NCI-H2227 (cell line): ENCODE results near the gene REN.

Experiments
- DNase-seq: peaks from one replicate; lab custom pipeline; 2025; ENCODE audit not compliant: unreplicated experiment; lab: John Stamatoyannopoulos, UW

Gene REN

DNA sequence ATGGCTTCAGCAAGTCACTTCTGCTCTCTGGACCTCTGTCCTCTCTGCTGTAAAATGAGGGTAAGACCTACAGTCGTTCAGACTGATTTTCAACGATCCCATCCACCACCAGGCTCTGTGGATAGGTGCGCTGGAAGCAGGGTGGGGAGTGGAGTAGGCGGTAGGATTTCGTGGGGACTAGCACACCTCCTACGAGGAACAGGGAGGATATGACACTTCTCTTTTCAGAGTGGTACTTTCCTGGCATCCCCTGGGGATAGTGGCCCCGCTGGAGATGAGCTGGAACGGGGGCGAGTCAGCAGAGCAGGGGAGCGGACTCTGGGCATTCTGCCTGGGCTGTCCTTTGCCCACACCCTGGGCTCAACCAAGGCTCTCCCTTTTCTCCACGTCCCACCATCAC is 32.0 kb downstream of the REN start:
- DNase-seq: no peak

DNA sequence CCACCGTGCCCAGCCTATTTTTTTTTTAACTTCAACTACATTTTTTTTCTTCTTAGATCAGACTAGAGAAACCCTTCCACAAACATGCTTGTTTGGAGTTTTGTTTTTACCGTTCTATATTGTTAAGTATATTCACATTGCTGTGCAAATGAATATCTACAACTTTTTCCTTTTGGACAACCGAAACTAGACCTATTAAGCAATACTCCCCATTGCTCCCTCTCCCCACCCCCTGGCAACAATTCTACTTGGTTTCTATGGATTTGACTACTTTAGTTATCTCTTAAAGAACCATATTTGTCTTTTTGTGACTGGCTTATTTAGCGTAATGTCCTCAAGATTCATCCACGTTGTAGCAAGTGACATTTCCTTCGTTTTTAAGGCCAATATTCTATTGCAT is 33.4 kb downstream of the REN start:
- no peak for DNase-seq

DNA sequence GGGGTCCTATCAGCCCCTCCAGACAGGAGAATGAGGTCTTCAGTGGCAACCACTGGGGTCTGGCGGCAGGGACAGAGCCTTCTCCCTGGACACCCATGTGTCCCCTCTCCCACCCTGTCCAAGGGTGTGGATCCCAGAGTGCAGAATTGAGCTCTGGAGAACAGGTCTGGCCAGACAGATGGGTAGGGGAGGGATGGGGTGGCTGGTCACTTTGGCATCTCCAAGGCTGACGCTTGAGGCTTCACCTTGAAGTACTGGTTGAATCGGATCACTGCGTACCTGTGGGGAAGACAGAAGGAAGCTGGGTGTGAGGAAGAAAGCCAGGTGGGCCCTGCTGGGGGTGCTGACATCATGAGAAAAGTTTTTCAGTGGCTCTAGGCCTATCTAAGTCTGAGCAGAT is 34.2 kb downstream of the REN start:
- DNase-seq: no peak

DNA sequence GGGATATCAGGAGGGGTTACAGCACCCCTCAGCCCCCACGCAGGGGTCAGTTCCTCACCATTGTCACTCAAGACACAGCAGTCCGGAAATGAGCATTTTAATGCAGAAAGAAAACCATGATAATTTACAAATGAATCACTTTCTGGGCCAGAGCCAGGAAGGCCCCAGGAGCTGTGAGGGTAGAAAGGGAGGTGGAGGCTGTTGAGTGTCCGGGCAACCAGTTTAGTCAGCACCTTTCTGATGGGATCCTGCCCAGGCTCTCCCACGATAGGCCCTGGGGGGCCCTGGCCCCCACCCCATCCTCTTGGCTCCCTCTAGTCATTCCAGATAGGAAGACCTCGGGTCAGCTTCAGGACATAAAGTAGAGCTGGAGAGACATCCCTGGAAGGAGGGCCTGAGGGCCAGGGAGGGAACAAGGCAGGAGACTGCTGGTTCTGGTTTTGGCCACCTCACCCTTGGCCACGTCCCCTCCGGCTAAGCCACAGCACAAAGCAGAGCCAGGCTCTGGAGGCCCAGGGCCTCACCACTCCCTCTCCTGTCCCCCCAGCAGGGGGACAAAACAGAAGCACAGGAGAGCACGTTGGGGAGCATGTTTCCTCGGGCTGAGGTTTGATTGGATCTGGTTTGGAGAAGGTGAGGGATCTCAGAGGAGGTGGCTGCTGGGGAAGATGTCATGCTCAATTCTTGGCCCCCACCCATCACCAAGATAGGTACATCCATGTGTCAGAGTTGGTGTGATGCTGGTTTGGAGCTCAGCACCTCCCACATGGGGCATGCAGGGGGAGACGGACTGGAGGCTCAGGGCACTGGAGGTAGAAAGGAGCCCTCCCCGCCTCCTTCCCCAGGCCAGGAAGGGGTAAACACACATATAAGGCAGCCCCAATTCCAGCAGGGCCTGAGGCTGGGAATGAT is 34.9 kb downstream of the REN start:
- no peak for DNase-seq

DNA sequence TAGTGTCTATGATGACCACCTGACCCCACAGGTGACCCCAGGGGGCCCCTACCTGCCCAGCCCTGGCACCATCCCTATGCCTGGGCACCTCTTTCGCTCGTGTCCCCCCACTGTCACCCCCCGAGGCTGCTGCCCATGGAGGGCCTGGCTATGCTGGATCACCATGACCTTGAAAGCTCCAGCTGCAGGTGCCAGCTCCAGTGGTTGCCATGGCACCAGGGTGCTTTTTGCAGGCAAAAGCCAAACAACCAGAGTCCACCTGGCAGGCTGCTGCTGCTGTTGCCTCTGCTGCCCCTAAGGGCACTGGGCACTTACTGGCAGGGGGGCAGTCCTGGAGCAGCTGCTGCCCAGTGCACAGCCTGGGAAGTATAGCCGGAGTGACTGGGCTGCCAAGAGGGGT is 36.0 kb downstream of the REN start:
- peak; percentile 34 for DNase-seq

DNA sequence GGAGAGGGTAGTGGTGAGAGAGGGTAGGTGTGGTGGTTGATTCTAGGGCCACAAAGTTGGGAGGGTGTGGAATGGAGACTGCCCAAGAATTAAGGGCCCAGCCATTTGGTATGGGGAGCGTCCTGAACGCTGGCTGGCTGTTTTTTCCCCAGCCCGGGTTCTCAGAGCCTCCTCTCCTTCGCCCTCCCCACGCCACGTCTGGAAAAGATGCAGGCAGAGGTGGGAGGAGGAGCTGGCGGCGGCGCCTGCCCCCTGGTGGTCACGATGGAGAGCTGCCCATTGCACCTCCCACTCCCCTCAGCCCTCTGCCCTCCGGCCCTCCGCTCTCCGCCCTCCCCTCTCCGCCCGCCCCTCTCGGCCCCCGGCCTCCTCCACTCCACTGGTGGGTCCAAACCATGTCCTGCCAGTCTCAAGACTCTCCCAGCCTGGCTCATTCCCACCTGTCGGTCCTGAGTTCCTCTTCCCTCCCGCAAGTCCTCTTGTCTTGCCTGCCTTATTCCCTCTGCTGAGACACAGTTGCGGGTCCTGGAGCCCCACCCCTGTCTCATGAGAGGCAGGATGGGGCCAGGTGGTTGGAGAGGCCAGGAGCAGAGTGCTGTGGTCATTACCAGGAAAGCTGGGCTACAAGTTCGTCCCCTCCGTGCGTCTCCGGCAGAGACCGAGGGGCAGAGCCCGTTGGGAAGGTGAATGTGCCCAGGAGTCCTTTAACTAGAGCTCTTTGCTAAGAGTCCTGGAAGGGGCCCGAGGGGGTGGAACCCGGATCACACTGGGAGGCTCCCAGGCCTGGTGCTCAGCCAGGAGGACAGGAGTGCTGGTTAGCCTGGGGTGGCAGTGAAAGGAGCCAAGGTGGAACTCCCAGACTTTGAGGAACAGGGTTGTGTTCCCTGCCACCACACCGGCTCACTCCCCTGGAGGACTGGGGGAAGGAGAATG is 36.9 kb downstream of the REN start:
- DNase-seq: peak; percentile 83

DNA sequence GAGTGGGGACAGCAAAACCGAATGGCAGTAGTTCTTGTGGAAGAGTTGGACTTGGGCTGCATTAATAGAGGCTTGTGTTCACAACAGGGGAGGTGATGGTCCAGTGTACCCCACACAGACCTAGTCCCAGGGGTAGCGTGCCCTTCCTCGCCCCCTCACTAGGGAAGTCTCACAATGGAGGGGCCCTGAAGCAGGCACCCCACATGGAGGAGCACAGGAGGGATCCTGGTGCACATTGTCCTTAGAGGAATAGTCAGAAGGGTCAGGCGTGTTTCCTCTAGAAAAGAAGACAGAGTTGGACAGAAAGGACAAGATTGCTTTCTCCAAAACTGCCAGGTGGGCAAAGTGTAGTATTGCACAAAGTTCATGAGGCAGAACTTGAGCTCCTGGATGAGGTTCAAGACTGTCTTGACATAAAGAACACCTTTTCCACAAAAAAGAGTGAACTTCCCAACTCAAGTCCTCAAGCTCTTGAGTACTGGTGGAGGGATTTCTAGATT is 37.6 kb downstream of the REN start:
- DNase-seq: no peak

DNA sequence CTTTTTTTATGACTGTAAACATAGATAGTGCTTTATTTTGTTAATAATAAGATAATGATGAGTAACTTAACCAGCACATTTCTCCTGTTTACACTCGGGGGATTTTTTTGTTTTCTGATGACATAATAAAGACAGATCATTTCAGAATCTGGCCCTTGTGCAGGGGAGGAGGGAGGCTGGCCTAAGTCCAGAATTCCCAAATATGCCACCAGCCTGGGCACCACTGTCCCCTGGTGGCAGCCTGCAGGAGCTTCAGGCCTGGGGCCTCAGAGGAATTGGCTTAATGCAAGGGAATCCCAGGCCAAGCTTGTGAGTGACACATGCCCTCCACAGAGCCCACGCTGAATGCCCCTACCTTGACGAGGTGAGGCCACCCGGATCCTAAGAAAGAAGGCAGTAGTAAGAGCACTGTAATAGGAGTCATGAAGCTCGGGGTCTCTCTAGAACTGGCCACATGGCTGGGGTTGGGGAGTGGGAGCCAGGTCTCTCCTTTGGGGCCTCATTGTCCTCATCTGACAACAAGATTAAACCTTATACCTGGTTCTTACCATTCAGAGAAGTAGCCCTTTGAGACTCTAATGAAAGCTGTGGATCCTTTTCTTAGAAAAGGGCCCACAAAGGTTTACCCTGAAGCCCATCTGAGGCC is 38.4 kb downstream of the REN start:
- peak; percentile 79 for DNase-seq

DNA sequence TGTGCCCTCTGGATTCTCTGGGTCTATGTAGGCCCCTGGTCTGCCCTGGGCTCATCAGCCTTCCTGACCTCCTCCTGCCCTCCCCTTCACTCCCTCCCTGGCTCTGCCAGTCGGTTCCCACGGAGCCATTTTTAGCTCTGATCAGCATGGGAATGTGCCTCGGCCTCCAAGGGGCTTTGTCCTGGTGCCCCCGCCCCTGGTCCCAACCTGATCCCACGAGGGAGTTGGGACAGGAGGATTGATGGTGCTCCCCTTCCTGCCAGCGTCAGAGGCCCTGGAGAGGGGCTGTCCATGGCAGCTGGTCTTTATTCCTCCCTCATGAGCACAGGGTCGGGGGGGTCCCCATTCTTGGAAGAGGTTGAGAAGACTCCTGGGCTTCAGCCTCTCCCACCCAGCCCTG is 39.2 kb downstream of the REN start:
- no peak for DNase-seq

DNA sequence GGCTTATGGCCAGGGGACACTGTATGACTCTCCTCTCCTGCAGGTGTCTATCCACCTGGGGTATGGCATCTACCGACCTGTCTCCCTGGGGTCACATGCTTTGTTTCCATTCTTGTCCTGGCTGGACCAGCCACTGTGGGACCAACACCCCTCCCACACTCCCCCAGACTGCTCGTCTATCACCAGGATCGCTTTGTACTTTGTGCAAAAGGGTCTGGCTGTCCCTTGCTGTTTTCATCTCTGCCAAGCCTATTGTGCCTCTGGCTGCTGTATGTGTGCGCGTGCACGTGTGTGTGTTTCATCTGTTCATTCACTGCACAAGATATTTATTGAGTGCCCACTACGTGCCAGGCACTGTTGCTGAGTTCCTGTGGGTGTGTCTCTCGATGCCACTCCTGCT is 39.8 kb downstream of the REN start:
- no peak for DNase-seq

DNA sequence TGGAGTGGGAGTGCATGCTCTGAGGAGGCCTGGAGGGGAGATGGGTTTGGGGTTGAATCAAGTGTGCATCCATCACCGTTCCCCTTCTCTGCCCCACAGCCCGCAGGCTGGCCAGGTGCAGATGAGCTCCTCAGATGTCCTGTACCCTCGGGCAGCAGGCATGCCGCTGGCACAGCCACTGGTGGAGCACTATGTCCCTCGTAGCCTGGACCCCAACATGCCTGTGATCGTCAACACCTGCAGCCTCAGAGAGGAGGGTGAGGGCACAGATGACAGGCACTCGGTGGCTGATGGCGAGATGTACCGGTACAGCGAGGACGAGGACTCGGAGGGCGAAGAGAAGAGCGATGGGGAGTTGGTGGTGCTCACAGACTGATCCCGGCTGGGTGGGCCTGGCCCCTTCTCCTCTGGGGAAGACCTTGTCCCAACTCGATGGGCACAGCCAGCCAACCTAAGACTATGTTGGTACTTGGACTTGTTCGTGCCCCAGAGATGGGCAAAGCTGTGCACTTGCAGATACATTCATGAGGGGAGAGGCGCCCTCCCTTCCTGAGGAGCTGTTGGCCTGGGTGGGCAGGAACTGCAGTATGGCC is 40.3 kb downstream of the REN start:
- no peak for DNase-seq

DNA sequence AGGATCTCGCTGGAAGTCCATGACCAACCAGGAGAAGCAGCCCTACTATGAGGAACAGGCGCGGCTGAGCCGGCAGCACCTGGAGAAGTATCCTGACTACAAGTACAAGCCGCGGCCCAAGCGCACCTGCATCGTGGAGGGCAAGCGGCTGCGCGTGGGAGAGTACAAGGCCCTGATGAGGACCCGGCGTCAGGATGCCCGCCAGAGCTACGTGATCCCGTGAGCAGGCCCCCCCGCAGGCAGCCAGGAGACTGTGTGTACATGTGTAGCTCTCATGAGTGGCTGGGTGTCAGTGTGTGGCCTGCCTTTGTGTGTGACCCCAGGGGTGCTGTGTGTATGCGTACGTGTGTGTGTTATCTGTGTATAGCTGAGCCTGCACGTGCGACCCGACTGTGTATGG is 41.5 kb downstream of the REN start:
- DNase-seq: no peak

DNA sequence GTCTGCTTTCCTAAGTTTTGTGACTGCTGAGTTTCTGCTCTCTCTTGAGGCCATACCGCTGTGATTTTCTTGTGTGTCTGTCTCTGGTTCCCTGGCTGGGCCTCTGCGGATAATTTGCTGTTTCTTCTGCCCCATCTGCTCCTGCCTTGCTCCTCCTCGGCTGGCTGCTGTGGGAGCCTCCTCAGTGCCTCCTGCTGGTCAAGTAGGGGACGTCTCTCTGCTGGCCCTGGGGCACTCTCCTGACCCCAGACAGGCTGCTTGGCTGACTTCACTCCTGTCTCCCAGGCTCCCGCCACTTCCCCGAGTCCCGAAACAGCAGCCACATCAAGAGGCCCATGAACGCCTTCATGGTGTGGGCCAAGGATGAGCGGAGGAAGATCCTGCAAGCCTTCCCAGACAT is 42.8 kb downstream of the REN start:
- DNase-seq: no peak

DNA sequence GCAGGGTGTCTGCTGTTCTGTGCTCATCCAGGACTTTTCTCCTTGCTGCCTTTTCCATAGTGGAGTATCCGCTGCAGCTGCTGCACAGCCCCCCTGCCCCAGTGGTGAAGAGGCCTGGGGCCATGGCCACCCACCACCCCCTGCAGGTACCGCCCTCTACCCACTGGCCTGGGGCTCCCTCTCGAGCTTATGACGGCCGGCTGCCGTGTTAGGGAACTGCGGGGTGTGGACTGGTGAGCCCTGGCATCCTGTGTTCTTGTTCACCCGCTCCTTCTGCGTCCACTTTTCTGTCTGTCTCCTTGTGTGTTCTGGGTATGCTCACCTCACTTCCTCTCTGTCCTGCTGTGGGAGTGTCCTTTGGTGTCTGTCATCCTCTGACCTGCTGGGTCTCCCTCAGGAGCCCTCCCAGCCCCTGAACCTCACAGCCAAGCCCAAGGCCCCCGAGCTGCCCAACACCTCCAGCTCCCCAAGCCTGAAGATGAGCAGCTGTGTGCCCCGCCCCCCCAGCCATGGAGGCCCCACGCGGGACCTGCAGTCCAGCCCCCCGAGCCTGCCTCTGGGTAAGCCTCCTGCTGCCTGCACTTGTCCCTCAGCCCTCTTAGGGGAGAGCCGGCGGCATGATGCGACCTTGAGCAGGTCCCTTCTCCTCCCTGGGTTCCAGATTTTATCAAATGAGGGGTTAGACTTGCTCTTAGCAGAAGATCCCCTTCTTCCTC is 44.1 kb downstream of the REN start:
- DNase-seq: no peak

DNA sequence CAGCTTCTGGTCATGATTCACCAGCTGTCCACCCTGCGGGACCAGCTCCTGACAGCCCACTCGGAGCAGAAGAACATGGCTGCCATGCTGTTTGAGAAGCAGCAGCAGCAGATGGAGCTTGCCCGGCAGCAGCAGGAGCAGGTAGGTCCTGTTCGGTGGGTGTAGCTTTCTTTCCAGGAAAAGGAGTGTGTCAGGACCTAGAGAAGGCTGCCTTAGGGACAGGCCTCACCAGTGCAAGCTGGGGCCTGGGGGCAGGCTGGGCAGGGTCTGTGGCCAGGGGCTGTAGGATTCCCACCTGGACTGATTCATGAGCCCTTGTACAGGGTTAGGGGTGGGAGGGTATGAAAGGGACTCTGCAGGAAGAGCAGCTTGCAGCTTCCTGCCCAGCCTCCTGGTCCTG is 49.6 kb downstream of the REN start:
- no peak for DNase-seq

DNA sequence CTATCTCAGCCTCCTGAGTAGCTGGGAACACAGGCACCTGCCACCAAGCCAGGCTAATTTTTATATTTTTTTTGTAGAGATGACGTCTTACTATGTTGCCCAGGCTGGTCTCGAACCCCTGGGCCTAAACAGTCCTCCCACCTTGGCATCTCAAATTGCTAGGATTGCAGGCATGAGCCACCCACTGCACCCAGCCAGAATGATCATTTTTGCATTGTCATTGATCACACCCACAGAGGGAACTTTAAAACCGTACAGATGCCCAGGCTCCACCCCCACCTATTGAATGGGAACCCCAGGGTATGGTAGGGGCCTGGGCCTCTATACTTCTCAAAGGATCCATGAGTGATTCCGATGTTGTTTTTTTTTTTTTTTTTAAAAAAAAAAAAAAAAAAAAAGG is 51.0 kb downstream of the REN start:
- no peak for DNase-seq

DNA sequence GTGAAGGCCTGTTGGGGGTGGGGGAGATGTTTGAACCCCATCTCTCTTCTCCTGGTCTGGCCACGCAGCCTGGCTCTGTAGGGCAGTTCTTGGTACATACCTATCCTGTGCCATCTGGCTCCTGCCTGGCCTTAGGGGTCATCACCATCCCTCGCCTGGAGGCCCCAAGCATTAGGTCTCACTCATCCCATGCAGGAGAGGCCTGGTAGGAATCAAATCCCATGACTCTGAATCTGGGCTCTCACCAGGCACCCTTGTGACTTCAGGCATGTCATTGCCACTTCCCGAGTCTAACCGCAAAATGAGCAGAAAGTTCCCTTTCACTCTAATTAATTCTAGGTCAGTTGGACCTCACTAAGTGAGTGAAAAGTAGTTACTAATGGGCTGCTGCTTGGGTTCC is 51.5 kb downstream of the REN start:
- DNase-seq: no peak

DNA sequence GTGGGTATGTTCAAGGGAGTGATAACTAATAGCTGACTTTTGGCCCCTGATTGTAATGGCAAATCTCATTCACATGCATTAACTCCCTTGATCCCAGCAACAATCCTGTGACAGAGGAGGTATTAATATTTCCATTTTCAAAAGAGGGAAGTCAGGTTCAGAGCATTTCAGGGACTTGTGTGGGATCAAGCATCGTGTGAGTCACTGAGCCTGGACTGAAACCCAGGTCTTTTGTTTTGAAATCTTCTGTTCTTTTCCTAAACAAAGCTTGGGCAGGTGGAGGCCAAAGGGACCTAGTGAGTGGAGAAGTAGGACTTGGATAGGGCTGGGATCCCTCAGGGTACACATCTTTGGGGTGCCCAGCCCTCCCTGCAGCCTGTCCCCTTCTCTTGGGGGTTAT is 52.2 kb downstream of the REN start:
- DNase-seq: no peak

DNA sequence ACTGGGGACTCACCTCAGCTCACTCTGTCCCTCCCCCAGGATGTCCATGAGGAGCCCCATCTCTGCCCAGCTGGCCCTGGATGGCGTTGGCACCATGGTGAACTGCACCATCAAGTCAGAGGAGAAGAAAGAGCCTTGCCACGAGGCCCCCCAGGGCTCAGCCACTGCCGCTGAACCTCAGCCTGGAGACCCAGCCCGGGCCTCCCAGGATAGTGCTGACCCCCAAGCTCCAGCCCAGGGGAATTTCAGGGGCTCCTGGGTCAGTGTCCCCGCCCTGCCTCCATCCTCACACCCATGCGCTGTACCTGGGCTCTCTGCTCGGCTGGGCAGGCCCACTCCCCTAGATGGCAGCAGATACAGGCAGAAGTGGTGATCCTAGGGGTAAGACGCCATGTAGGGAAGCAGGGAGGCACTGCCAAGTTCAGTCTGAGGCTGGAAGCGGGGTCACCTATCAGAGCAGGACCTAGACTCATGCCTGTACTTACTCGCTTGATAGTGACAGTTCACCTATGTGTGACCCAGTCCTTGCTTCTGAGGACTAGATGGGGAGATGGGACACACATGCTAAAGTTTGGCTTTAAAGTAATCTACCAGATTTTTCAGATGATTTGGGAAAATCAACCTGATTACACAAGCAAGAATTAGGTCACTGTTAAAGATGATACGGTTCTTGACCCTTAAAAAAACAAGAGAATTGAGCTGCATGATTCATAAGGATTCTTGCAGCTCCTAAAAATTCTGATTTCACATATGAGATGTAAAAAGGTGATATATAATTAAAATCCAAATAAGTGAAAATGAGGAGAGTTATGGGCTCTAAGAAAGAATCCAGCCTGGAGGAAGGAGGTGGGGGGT is 53.0 kb downstream of the REN start:
- DNase-seq: no peak
